ENCODE data around the gene SPON1. TPM values are rescaled to one million over a fixed set of nuclear protein-coding genes. Genes with fewer than 3 reads are reported as not detected.

SPON1 gene
- total and polyA plus RNA-seq, 10 of the 15 experiments (the other 5 are each of a cell fraction or from before 2014, with no cell fraction given), result 0.13 to 1.1 (median 0.18) TPM; not detected in 5

GRCh38 chr11:14262271-14262846 lies 299.8 kb downstream of the SPON1 start:
- DNase-seq (ENCODE audit: low read depth, low spot score), result no peak
- CTCF ChIA-PET, result interaction anchor here (1.0 to 1.8 kb wide), 3 partner anchors 11 to 193 kb away, joined by 5 to 6 read pairs (median 5); no protein-coding TSS in a partner anchor
- no peaks in the 10 kb centered on the region for H3K9me3 ChIP-seq (replicated peaks; ENCODE audit: control insufficient read depth, insufficient read depth, low read length)
- RAD21 ChIA-PET (ENCODE audit: unreplicated experiment), result no interaction called here
- no peak overlapping the region for H3K27ac ChIP-seq (ENCODE audit: control insufficient read depth, insufficient read depth)
- POLR2A ChIA-PET, result no interaction called here
- H3K9ac ChIP-seq (ENCODE audit: control insufficient read depth, insufficient read depth, low read length), result no peak overlapping the region
- SMC1A ChIA-PET (ENCODE audit: uncharacterized antibody, unreplicated experiment), result interaction anchor here (1.0 kb wide), 1 partner anchor 25 kb away, joined by 3 read pairs; no protein-coding TSS in a partner anchor
- intact Hi-C loops (cut with micrococcal nuclease; ENCODE audit: unreplicated experiment), result no loop called here
- WGBS (ENCODE audit: insufficient coverage, insufficient replicate concordance, low lambda C conversion rate, missing lambda C conversion rate), result 77% methylated on average over 8 of the region's 8 CpGs
- TF ChIP-seq SREBF1 (IDR thresholded peaks at IDR 0.05; ENCODE audit: low read length) (no peak), WRNIP1 (IDR thresholded peaks at IDR 0.05; ENCODE audit: borderline replicate concordance, low read depth, low read length) (no peak), HDGF (IDR thresholded peaks at IDR 0.05) (no peak), EED (IDR thresholded peaks at IDR 0.05; ENCODE audit: low read depth) (no peak), PAX8 (IDR thresholded peaks at IDR 0.05) (no peak)
- H3K4me2 ChIP-seq (ENCODE audit: control insufficient read depth, insufficient read depth), result no peak overlapping the region
- no peaks in the 10 kb centered on the region for H3K27me3 ChIP-seq (replicated peaks in 1 of 2; ENCODE audit: control insufficient read depth in 2 of 2, insufficient read depth in 2 of 2, low read length in 1 of 2)
- FAIRE-seq, result no peak
- H3K4me3 ChIP-seq, result no peak overlapping the region
- no peak overlapping the region for H2AFZ ChIP-seq (ENCODE audit: control insufficient read depth, low read depth, low read length)
- in situ Hi-C loops (cut with MboI), result no loop called here
- no peaks in the 10 kb centered on the region for H3K4me1 ChIP-seq (ENCODE audit: control insufficient read depth, insufficient read depth, low read length)
- no peaks in the 10 kb centered on the region for H3K79me2 ChIP-seq (ENCODE audit: control insufficient read depth, insufficient read depth, low read length)
- H3K36me3 ChIP-seq (ENCODE audit: control insufficient read depth in 2 of 2, insufficient read depth in 2 of 2, low read length in 1 of 2), result no peaks in the 10 kb centered on the region; a peak in 1 of 4 replicates
- no peaks in the 10 kb centered on the region for H4K20me1 ChIP-seq (ENCODE audit: control insufficient read depth, insufficient read depth)
- ATAC-seq, result no peak
- no TSS peak for BruUV-seq (replicated peaks)

GRCh38 chr11:14264966-14265365 lies 302.4 kb downstream of the SPON1 start:
- no peak overlapping the region for H3K9ac ChIP-seq (ENCODE audit: control insufficient read depth, insufficient read depth, low read length)
- H3K36me3 ChIP-seq (ENCODE audit: control insufficient read depth in 2 of 2, insufficient read depth in 2 of 2, low read length in 1 of 2), result no peaks in the 10 kb centered on the region; a peak in 1 of 4 replicates
- H3K79me2 ChIP-seq (ENCODE audit: control insufficient read depth, insufficient read depth, low read length), result no peaks in the 10 kb centered on the region
- FAIRE-seq (no peak), DNase-seq (ENCODE audit: low read depth, low spot score) (no peak), ATAC-seq (no peak)
- H3K4me2 ChIP-seq (ENCODE audit: control insufficient read depth, insufficient read depth), result no peak overlapping the region
- ChIA-PET RAD21 (ENCODE audit: unreplicated experiment) (no interaction called here), SMC1A (ENCODE audit: uncharacterized antibody, unreplicated experiment) (interaction anchor here (1.1 kb wide), 1 partner anchor 154 kb away, joined by 3 read pairs; no protein-coding TSS in a partner anchor), CTCF (interaction anchor here (1.6 kb wide), 1 partner anchor 14 kb away, joined by 3 read pairs; no protein-coding TSS in a partner anchor), POLR2A (no interaction called here)
- H3K4me1 ChIP-seq (ENCODE audit: control insufficient read depth, insufficient read depth, low read length), result 0 out of 2 replicates have a peak, but pooled peaks cover under 1% of the 10 kb centered on the region
- H4K20me1 ChIP-seq (ENCODE audit: control insufficient read depth, insufficient read depth), result no peaks in the 10 kb centered on the region
- WGBS (ENCODE audit: insufficient coverage, insufficient replicate concordance, low lambda C conversion rate, missing lambda C conversion rate), result 97% methylated on average over 2 of the region's 2 CpGs
- intact Hi-C loops (cut with micrococcal nuclease; ENCODE audit: unreplicated experiment) (no loop called here), in situ Hi-C loops (cut with MboI) (no loop called here)
- H3K9me3 ChIP-seq (replicated peaks; ENCODE audit: control insufficient read depth, insufficient read depth, low read length), result no peaks in the 10 kb centered on the region
- H3K27ac ChIP-seq (ENCODE audit: control insufficient read depth, insufficient read depth), result no peak overlapping the region
- no peaks in the 10 kb centered on the region for H3K27me3 ChIP-seq (replicated peaks in 1 of 2; ENCODE audit: control insufficient read depth in 2 of 2, insufficient read depth in 2 of 2, low read length in 1 of 2)
- H2AFZ ChIP-seq (ENCODE audit: control insufficient read depth, low read depth, low read length), result no peak overlapping the region
- H3K4me3 ChIP-seq, result no peak overlapping the region
- 0 out of 2 replicates have a peak, but pooled peaks have one; percentile 27 for TF ChIP-seq POLR2AphosphoS2 (IDR thresholded peaks at IDR 0.05; ENCODE audit: low read depth, low read length)
- no peak for TF ChIP-seq USF1 (IDR thresholded peaks at IDR 0.05; ENCODE audit: borderline replicate concordance, extremely low read length, insufficient read depth, low read depth, low read length)
- no TSS peak for BruUV-seq (replicated peaks)
